Tibial artery (tissue), 4 donors: ENCODE results near the gene SMYD3.
"Not testable (repeated sequence)": the region's sequence is repeated elsewhere in the genome, so short reads cannot be mapped to it uniquely, and the experiment has no call there.

Experiments
- DNase-seq, 2 donors: peaks; one replicate each; pipeline ENCODE4 v3.0.0-alpha.2; 2019
- H3K27ac ChIP-seq, 2 donors: fragments of 200-600 bp; sonication (generic) in 1 of 2; 1 replicate in 1 of 2; 2 replicates in 1 of 2; pipeline ENCODE4 v1.5.1; 2018 to 2019; ENCODE audit warnings: mild to moderate bottlenecking in 1 of 2
- H3K27me3 ChIP-seq, 2 donors: fragments of 200-600 bp; sonication (generic) in 1 of 2; one replicate each; pipeline versions ENCODE4 v1.5.1 to v1.6.0; 2016 to 2019
- H3K36me3 ChIP-seq, 3 donors: fragments of 200-600 bp; sonication (generic) in 2 of 3; one replicate each; pipeline ENCODE4 v1.5.1; 2016 to 2019; ENCODE audit warnings: mild to moderate bottlenecking in 2 of 3
- H3K4me1 ChIP-seq, 4 donors: fragments of 200-600 bp; sonication (generic) in 2 of 4; 1 replicate in 3 of 4; 2 replicates in 1 of 4; pipeline ENCODE4 v1.5.1; 2016 to 2019
- H3K4me3 ChIP-seq, 2 donors: fragments of 200-600 bp; sonication (generic) in 1 of 2; 1 replicate in 1 of 2; 2 replicates in 1 of 2; pipeline ENCODE4 v1.5.1; 2018 to 2019; ENCODE audit warnings: mild to moderate bottlenecking in 2 of 2
- H3K9me3 ChIP-seq, 3 donors: fragments of 200-600 bp; sonication (generic) in 1 of 3; one replicate each; pipeline ENCODE4 v1.5.1; 2016 to 2019
- CTCF ChIP-seq, 2 experiments: fragments of 200-600 bp in 1 of 2; fragments of 450-650 bp in 1 of 2; IDR thresholded peaks; one replicate each; pipeline ENCODE4 v1.5.1; 2017 to 2019; ENCODE audit warnings: antibody characterized with exemption in 2 of 2, mild to moderate bottlenecking in 1 of 2, moderate library complexity in 1 of 2
- intact Hi-C: fragments of 100-400 bp; cut with DNase I; formaldehyde crosslinking; loops from one replicate; pipeline ENCODE4 v1.15.0; 2023; ENCODE audit warnings: low total_unique reads

SMYD3 gene

GRCh38 chr1:245825128-245825901 lies 681.8 kb downstream of the SMYD3 start:
- Histone ChIP-seq H3K27ac (no peak overlapping the region), H3K36me3 (no peaks in the 10 kb centered on the region), H3K4me1 (no peaks in the 10 kb centered on the region), H3K27me3 (no peaks in the 10 kb centered on the region), H3K4me3 (no peak overlapping the region), H3K9me3 (no peaks in the 10 kb centered on the region)
- DNase-seq = no peak
- intact Hi-C loops = no loop called here
- TF ChIP-seq CTCF (IDR thresholded peaks at IDR 0.05) = no peak

DNA sequence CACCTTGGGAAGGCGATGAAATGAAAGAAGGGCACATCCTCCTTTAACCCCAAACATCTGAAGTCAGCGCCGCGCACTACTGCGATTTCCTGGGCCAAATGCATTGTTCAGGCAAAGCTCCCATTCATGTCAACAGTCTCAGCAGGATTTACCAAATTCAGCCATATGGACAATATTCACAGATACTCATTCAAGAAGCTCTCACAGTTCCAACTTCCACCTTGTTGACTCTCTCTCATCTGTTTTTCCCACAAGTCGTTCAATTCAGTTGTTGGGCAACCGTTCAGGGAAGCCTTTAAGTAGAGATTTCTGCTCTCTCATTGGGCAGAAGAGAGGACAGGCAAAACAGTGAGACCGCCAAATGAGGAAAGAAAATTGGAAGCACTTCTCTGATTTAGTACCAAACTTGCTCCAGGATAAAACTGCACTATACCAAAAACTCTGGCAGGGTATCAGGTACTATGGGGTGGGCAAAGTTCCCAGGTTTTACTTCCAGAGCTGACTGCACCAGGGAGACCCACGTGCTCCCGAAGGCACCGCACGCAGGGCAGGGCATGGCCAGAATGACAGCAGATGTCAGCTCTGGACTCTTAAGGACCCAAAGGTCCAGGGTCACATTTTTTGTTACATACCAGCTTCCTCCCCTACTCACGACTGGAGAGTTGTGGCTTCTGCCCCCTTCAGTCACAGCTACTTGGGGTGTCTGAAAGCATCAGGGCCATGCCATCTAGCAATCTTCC lies 683.5 kb downstream of the SMYD3 start:
- no peak for TF ChIP-seq CTCF (IDR thresholded peaks at IDR 0.05)
- no peak overlapping the region for H3K27ac ChIP-seq
- H3K4me1 ChIP-seq = no peaks in the 10 kb centered on the region
- no peaks in the 10 kb centered on the region for H3K36me3 ChIP-seq
- H3K4me3 ChIP-seq = no peak overlapping the region
- intact Hi-C loops = no loop called here
- no peak for DNase-seq
- H3K27me3 ChIP-seq = no peaks in the 10 kb centered on the region
- no peaks in the 10 kb centered on the region for H3K9me3 ChIP-seq

- intact Hi-C loops = no loop called here
- Histone ChIP-seq H3K27me3 (no peaks in the 10 kb centered on the region), H3K36me3 (no peaks in the 10 kb centered on the region), H3K9me3 (no peaks in the 10 kb centered on the region), H3K27ac (no peak overlapping the region), H3K4me1 (no peaks in the 10 kb centered on the region), H3K4me3 (no peak overlapping the region)
- DNase-seq = no peak
- TF ChIP-seq CTCF (IDR thresholded peaks at IDR 0.05) = no peak
Observed at GRCh38 chr1:245822996-245823395, 684.1 kb downstream of the SMYD3 start.

DNA sequence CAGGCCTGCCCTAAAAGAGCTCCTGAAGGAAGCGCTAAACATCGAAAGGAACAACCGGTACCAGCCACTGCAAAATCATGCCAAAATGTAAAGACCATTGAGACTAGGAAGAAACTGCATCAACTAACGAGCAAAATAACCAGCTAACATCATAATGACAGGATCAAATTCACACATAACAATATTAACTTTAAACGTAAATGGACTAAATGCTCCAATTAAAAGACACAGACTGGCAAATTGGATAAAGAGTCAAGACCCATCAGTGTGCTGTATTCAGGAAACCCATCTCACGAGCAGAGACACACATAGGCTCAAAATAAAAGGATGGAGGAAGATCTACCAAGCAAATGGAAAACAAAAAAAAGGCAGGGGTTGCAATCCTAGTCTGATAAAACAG lies 688.7 kb downstream of the SMYD3 start:
- DNase-seq, H3K9me3 ChIP-seq, H3K4me1 ChIP-seq, H3K4me3 ChIP-seq, H3K27me3 ChIP-seq, H3K27ac ChIP-seq, H3K36me3 ChIP-seq, intact Hi-C loops: not testable (repeated sequence)

GRCh38 chr1:245816496-245816895 lies 690.6 kb downstream of the SMYD3 start:
- H3K27me3 ChIP-seq, H3K9me3 ChIP-seq, intact Hi-C loops, H3K4me1 ChIP-seq, H3K4me3 ChIP-seq, H3K27ac ChIP-seq, H3K36me3 ChIP-seq, DNase-seq: not testable (repeated sequence)

DNA sequence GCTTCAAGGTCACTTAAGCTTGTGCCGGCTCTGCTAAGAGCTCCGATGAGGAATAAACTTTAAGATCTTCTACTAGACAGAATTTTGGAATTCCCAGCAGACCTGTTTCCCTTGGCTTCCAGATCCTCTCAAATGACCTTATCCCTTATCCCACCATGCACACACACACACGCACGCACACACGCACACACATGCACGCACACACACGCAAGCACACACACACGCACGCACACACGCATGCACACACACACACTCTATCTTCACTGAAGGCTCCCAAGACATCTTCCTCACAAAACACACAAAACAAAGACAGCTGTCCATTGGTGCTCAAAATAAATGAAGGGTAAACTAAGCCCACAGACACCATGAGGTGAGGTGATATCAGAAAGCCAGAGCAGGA lies 692.4 kb downstream of the SMYD3 start:
- Histone ChIP-seq H3K9me3 (no peaks in the 10 kb centered on the region), H3K4me1 (no peaks in the 10 kb centered on the region), H3K4me3 (no peak overlapping the region), H3K36me3 (no peaks in the 10 kb centered on the region), H3K27ac (no peak overlapping the region), H3K27me3 (no peaks in the 10 kb centered on the region)
- intact Hi-C loops = no loop called here
- no peak for TF ChIP-seq CTCF (IDR thresholded peaks at IDR 0.05)
- DNase-seq = no peak
